ENCODE measurements around the gene ZFYVE1. TPM values are rescaled to one million over a fixed set of nuclear protein-coding genes. Genes with fewer than 3 reads are reported as not detected.

The ZFYVE1 gene
- total and polyA plus RNA-seq, 10 of the 15 experiments (the other 5 are each of a cell fraction or from before 2014, with no cell fraction given) = 1.2 to 13.3 (median 6.4) TPM

- H3K4me3 ChIP-seq = no peak overlapping the region
- in situ Hi-C loops (cut with MboI) = loop anchor here (5.0 kb wide), 1 partner anchor 436 kb away; no protein-coding TSS in a partner anchor
- H3K4me2 ChIP-seq (ENCODE audit: control insufficient read depth, insufficient read depth) = no peak overlapping the region
- FAIRE-seq (peak; percentile 89), ATAC-seq (peak; percentile 85), DNase-seq (ENCODE audit: low read depth, low spot score) (peak; percentile 11)
- no peaks in the 10 kb centered on the region for H3K79me2 ChIP-seq (ENCODE audit: control insufficient read depth, insufficient read depth, low read length)
- no peak for TF ChIP-seq MLLT1 (IDR thresholded peaks at IDR 0.05)
- peak; percentile 84; the same call in 1 of the 2 replicates for TF ChIP-seq SMC3 (IDR thresholded peaks at IDR 0.05; ENCODE audit: borderline replicate concordance, low read length)
- peak; percentile 13; the same call in 1 of the 2 replicates for TF ChIP-seq YY1 (IDR thresholded peaks at IDR 0.05; ENCODE audit: low read depth, low read length)
- TF ChIP-seq RAD21 (IDR thresholded peaks at IDR 0.05; ENCODE audit: insufficient read depth, low read depth, low read length) = peak; percentile 55
- TF ChIP-seq CTCF (IDR thresholded peaks at IDR 0.05 in 2 of 3, conservative IDR thresholded peaks at IDR 0.05 in 1 of 3; ENCODE audit: control insufficient read depth in 2 of 3, extremely low read depth in 1 of 3, insufficient read depth in 1 of 3, low read depth in 3 of 3, low read length in 3 of 3) = peak; percentile 77 to 89 (median 83)
- RAD21 ChIA-PET (ENCODE audit: unreplicated experiment) = interaction anchor here (0.5 to 2.7 kb wide), 9 partner anchors 9 to 901 kb away, joined by 3 to 54 read pairs (median 3); partner anchors contain the start of gene RBM25
- SMC1A ChIA-PET (ENCODE audit: uncharacterized antibody, unreplicated experiment) = interaction anchor here (0.6 to 5.5 kb wide), 23 partner anchors 10 to 524 kb away, joined by 3 to 94 read pairs (median 3); partner anchors contain the start of genes DPF3 and ZFYVE1
- H3K27ac ChIP-seq (ENCODE audit: control insufficient read depth, insufficient read depth) = no peak overlapping the region
- POLR2A ChIA-PET = interaction anchor here (0.6 to 1.4 kb wide), 3 partner anchors 29 to 677 kb away, joined by 4 to 5 read pairs (median 4); no protein-coding TSS in a partner anchor
- no peaks in the 10 kb centered on the region for H4K20me1 ChIP-seq (ENCODE audit: control insufficient read depth, insufficient read depth)
- no TSS peak for BruUV-seq (replicated peaks)
- H3K9ac ChIP-seq (ENCODE audit: control insufficient read depth, insufficient read depth, low read length) = no peak overlapping the region
- no peaks in the 10 kb centered on the region for H3K9me3 ChIP-seq (replicated peaks; ENCODE audit: control insufficient read depth, insufficient read depth, low read length)
- H3K27me3 ChIP-seq (replicated peaks in 1 of 2; ENCODE audit: control insufficient read depth in 2 of 2, insufficient read depth in 2 of 2, low read length in 1 of 2) = no peaks in the 10 kb centered on the region
- 39% methylated on average over 5 of the region's 5 CpGs for WGBS (ENCODE audit: insufficient coverage, insufficient replicate concordance, low lambda C conversion rate, missing lambda C conversion rate)
- H3K4me1 ChIP-seq (ENCODE audit: control insufficient read depth, insufficient read depth, low read length) = no peaks in the 10 kb centered on the region
- H3K36me3 ChIP-seq (ENCODE audit: control insufficient read depth in 2 of 2, insufficient read depth in 2 of 2, low read length in 1 of 2) = peaks cover 8 to 9% of the 10 kb centered on the region in 2 experiments
- CTCF ChIA-PET = interaction anchor here (0.6 to 7.1 kb wide), 47 partner anchors 9 to 523 kb away, joined by 3 to 205 read pairs (median 4); partner anchors contain the start of genes DCAF4, NUMB, RBM25 and ZFYVE1
- no peak overlapping the region for H2AFZ ChIP-seq (ENCODE audit: control insufficient read depth, low read depth, low read length)
- intact Hi-C loops (cut with micrococcal nuclease; ENCODE audit: unreplicated experiment) = loop anchor here (1.0 kb wide), 1 partner anchor 431 kb away; no protein-coding TSS in a partner anchor
Observed at GRCh38 chr14:72948481-72949138, 78.3 kb downstream of the ZFYVE1 start.

Data from GM12878 (cell line).